ENCODE measurements around the gene POLD1. TPM values are rescaled to one million over a fixed set of nuclear protein-coding genes. Genes with fewer than 3 reads are reported as not detected.
A peak's percentile ranks its signal among the peaks of the same experiment; 100 is the strongest.

The POLD1 gene
- polyA plus RNA-seq, 3 donors, result 9.3 to 22.4 (median 15.6) TPM

DNA sequence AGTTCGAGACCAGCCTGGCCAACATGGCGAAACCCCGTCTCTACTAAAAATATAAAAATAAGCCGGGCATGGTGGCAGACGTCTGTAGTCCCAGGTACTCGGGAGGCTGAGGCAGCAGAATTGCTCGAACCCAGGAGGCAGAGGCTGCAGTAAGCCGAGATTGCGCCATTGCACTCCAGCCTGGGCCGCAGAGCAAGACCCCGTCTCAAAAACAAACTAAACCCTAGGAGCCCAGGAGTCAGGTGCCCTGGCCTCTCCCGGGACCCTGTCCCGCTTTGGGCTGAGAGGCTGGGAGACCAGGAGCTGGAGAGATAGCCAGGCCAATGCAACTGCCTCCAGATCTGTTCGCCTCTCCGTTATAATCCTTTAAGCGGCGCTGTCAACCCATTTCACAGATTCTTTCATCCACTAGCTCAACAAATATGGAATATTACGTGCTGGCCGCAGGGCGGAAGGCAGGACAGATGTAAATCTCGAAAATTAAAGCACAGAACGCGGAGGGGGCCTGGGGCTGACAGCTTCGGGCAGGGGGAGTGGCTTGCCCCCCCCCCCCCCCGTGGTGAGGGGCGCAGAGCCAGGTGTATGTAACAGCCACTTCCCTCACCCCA is 43.3 kb downstream of the POLD1 start:
- peak overlapping the region in 6 of 7 donors; percentile 65 to 93 (median 85) for H3K27ac Mint-ChIP-seq
- H3K27ac ChIP-seq (ENCODE audit: low read depth in 1 of 2, low read length in 2 of 2), result peak overlapping the region; percentile 82 to 83
- peaks cover 24% of the 10 kb centered on the region for H3K4me1 Mint-ChIP-seq
- H3K27me3 ChIP-seq (ENCODE audit: control insufficient read depth in 2 of 2, insufficient read depth in 2 of 2, low read length in 2 of 2), result peaks cover 0 to 2% of the 10 kb centered on the region in 2 donors
- no peaks in the 10 kb centered on the region for H3K36me3 ChIP-seq (replicated peaks in 1 of 2; ENCODE audit: control insufficient read depth in 1 of 2, insufficient read depth in 2 of 2, low read length in 2 of 2)
- H2AFZ ChIP-seq (ENCODE audit: insufficient read depth, low read depth, low read length, poor library complexity, severe bottlenecking), result peak overlapping the region; percentile 25
- no peaks in the 10 kb centered on the region for H3K9me3 ChIP-seq (replicated peaks in 1 of 2; ENCODE audit: control insufficient read depth in 1 of 2, insufficient read depth in 1 of 2, low read length in 2 of 2)
- H3K4me2 ChIP-seq (replicated peaks; ENCODE audit: extremely low read depth, low read length, poor library complexity, severe bottlenecking), result peak overlapping the region; percentile 61
- no peaks in the 10 kb centered on the region for H3K9me3 Mint-ChIP-seq
- H3K36me3 Mint-ChIP-seq, result no peaks in the 10 kb centered on the region
- 97% methylated on average over 16 of the region's 26 CpGs for WGBS (ENCODE audit: insufficient coverage)
- H3K4me1 ChIP-seq (ENCODE audit: control insufficient read depth in 1 of 2, insufficient read depth in 2 of 2, low read length in 2 of 2), result peaks cover 24 to 34% of the 10 kb centered on the region in 2 donors
- no peaks in the 10 kb centered on the region for H3K79me2 ChIP-seq (ENCODE audit: insufficient read depth, low read length)
- peak overlapping the region in 2 of 3 experiments; percentile 30 to 54 for H3K4me3 ChIP-seq (replicated peaks in 1 of 3; ENCODE audit: low read depth in 2 of 3, low read length in 3 of 3)
- H3K9ac ChIP-seq (ENCODE audit: insufficient read depth, low read length, poor library complexity, severe bottlenecking), result peak overlapping the region; percentile 56
- intact Hi-C loops (cut with micrococcal nuclease), result no loop called here
- peaks cover 0 to 10% (median 6%) of the 10 kb centered on the region in 3 donors for H3K27me3 Mint-ChIP-seq (ENCODE audit: low read depth in 3 of 3)
- H4K20me1 ChIP-seq (ENCODE audit: insufficient read depth, low read length), result no peaks in the 10 kb centered on the region
- H3K4me3 Mint-ChIP-seq, result peak overlapping the region; percentile 64 to 69
- DNase-seq, result no peak
- TF ChIP-seq, protein P1, sequence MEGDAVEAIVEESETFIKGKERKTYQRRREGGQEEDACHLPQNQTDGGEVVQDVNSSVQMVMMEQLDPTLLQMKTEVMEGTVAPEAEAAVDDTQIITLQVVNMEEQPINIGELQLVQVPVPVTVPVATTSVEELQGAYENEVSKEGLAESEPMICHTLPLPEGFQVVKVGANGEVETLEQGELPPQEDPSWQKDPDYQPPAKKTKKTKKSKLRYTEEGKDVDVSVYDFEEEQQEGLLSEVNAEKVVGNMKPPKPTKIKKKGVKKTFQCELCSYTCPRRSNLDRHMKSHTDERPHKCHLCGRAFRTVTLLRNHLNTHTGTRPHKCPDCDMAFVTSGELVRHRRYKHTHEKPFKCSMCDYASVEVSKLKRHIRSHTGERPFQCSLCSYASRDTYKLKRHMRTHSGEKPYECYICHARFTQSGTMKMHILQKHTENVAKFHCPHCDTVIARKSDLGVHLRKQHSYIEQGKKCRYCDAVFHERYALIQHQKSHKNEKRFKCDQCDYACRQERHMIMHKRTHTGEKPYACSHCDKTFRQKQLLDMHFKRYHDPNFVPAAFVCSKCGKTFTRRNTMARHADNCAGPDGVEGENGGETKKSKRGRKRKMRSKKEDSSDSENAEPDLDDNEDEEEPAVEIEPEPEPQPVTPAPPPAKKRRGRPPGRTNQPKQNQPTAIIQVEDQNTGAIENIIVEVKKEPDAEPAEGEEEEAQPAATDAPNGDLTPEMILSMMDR (IDR thresholded peaks at IDR 0.05), result no peak

DNA sequence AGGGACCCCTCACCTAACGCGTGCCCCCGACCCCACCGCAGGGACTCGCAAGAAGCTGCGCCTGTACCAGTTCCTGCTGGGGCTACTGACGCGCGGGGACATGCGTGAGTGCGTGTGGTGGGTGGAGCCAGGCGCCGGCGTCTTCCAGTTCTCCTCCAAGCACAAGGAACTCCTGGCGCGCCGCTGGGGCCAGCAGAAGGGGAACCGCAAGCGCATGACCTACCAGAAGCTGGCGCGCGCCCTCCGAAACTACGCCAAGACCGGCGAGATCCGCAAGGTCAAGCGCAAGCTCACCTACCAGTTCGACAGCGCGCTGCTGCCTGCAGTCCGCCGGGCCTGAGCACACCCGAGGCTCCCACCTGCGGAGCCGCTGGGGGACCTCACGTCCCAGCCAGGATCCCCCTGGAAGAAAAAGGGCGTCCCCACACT is 43.9 kb downstream of the POLD1 start:
- H3K27me3 ChIP-seq (ENCODE audit: control insufficient read depth in 2 of 2, insufficient read depth in 2 of 2, low read length in 2 of 2), result peaks cover 0 to 8% of the 10 kb centered on the region in 2 donors
- TF ChIP-seq, protein P1 (IDR thresholded peaks at IDR 0.05), result no peak
- H3K9me3 ChIP-seq (replicated peaks in 1 of 2; ENCODE audit: control insufficient read depth in 1 of 2, insufficient read depth in 1 of 2, low read length in 2 of 2), result no peaks in the 10 kb centered on the region
- H3K9ac ChIP-seq (ENCODE audit: insufficient read depth, low read length, poor library complexity, severe bottlenecking), result peak overlapping the region; percentile 56
- H3K27me3 Mint-ChIP-seq (ENCODE audit: low read depth in 3 of 3), result peaks cover 3 to 14% (median 12%) of the 10 kb centered on the region in 3 donors
- H4K20me1 ChIP-seq (ENCODE audit: insufficient read depth, low read length), result no peaks in the 10 kb centered on the region
- peak; percentile 94 to 97 (median 96) for DNase-seq
- H3K4me3 ChIP-seq (replicated peaks in 1 of 3; ENCODE audit: low read depth in 2 of 3, low read length in 3 of 3), result peak overlapping the region in 2 of 3 experiments; percentile 30 to 54
- peaks cover 28 to 37% of the 10 kb centered on the region in 2 donors for H3K4me1 ChIP-seq (ENCODE audit: control insufficient read depth in 1 of 2, insufficient read depth in 2 of 2, low read length in 2 of 2)
- WGBS (ENCODE audit: insufficient coverage), result 1% methylated on average over 33 of the region's 38 CpGs
- peak overlapping the region; percentile 82 to 83 for H3K27ac ChIP-seq (ENCODE audit: low read depth in 1 of 2, low read length in 2 of 2)
- peak overlapping the region; percentile 61 for H3K4me2 ChIP-seq (replicated peaks; ENCODE audit: extremely low read depth, low read length, poor library complexity, severe bottlenecking)
- peak overlapping the region; percentile 65 to 93 (median 81) for H3K27ac Mint-ChIP-seq
- H3K9me3 Mint-ChIP-seq, result no peaks in the 10 kb centered on the region
- H3K4me1 Mint-ChIP-seq, result peaks cover 29% of the 10 kb centered on the region
- H2AFZ ChIP-seq (ENCODE audit: insufficient read depth, low read depth, low read length, poor library complexity, severe bottlenecking), result peak overlapping the region; percentile 25
- no peaks in the 10 kb centered on the region for H3K36me3 ChIP-seq (replicated peaks in 1 of 2; ENCODE audit: control insufficient read depth in 1 of 2, insufficient read depth in 2 of 2, low read length in 2 of 2)
- H3K36me3 Mint-ChIP-seq, result no peaks in the 10 kb centered on the region
- H3K4me3 Mint-ChIP-seq, result peak overlapping the region; percentile 64 to 69
- intact Hi-C loops (cut with micrococcal nuclease), result no loop called here
- H3K79me2 ChIP-seq (ENCODE audit: insufficient read depth, low read length), result no peaks in the 10 kb centered on the region

Data from CD14-positive monocyte (primary cell).